GM12865 (cell line): ENCODE measurements around the gene LMO2.

Source experiments
- DNase-seq: peaks from one replicate; pipeline ENCODE4 v3.0.0; 2010; ENCODE audit warnings: low read depth
- H3K4me3 ChIP-seq: 2 replicates; pipeline ENCODE4 v1.5.1; 2011; ENCODE audit warnings: mild to moderate bottlenecking, low read depth, low read length, control low read depth
- CTCF ChIP-seq: IDR thresholded peaks from 2 replicates; pipeline ENCODE4 v1.5.1; 2011; ENCODE audit warnings: low read length, control low read depth, low read depth, inconsistent platforms; ENCODE audit not compliant: insufficient read depth; ENCODE audit errors: missing control alignments

Gene LMO2

GRCh38 chr11:33835143-33835878 lies 56.6 kb downstream of the LMO2 start:
- no peak for TF ChIP-seq CTCF
- peak; percentile 51 for DNase-seq
- H3K4me3 ChIP-seq: no peak overlapping the region

DNA sequence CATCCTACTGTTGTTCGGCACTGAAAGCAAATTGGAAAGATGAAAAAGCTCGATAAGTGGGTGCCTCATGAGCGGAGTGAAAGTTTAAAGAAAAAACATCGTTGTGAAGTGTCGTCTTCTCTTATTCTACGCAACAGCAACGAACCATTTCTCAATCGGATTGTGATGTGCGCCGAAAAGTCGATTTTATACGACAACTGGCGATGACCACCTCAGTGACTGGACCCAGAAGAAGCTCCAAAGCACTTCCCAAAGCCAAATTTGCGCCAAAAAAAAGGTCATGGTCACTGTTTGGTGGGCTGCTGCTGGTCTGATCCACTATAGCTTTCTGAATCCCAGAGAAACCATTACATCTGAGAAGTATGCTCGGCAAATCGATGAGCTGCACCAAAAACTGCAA lies 59.2 kb downstream of the LMO2 start:
- H3K4me3 ChIP-seq: no peak overlapping the region
- DNase-seq: no peak
- TF ChIP-seq CTCF: no peak

GRCh38 chr11:33830903-33831648 lies 60.8 kb downstream of the LMO2 start:
- no peak for DNase-seq
- TF ChIP-seq CTCF: no peak
- no peak overlapping the region for H3K4me3 ChIP-seq

DNA sequence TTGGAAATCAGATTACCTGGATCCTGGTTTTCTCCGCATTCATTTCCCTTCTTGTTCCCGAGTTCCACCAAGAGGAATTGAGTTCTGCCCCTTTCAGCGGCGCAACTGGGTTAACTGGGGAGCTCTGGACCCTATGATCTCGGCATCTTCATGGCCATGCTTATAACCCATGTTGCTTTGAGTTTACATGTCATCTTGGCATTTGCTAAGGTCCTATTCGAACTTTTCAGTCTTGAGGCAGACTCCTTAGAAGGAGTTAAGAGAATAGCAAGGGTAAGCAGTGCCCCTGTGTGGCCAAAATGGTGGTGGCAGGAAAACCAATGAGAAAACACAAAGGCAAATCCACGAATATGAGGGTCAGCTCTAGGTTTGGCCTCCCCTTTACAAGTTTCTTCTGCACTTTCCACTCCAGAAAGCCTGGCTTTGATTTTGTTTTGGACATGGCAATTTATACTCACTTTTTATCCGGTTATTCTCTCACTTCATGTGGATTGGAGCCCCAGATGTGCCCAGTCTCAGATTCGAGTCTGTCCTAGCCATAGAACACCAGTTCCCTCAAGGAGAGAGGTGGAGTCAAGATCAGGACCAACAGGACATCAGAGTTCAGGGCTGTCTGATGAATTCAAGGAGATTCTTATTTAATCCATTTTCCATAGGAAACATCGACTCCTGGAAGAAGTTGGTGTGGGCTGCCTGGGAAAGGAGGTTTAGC lies 62.3 kb downstream of the LMO2 start:
- TF ChIP-seq CTCF: peak; percentile 80
- peak overlapping the region; percentile 11; the same call in 1 of the 2 replicates for H3K4me3 ChIP-seq
- DNase-seq: peak; percentile 75

- DNase-seq: no peak
- peak overlapping the region; percentile 11; the same call in 1 of the 2 replicates for H3K4me3 ChIP-seq
- TF ChIP-seq CTCF: no peak
Observed at GRCh38 chr11:33828604-33829429, 63.1 kb downstream of the LMO2 start.

GRCh38 chr11:33827206-33827605 lies 64.7 kb downstream of the LMO2 start:
- TF ChIP-seq CTCF: no peak
- H3K4me3 ChIP-seq: no peak overlapping the region
- no peak for DNase-seq
